Fibroblast of gingiva (primary cell): ENCODE results near the gene SEMA3A.
"Not testable (repeated sequence)": the region's sequence is repeated elsewhere in the genome, so short reads cannot be mapped to it uniquely, and the experiment has no call there.

Source experiments
- DNase-seq: peaks from one replicate; pipeline ENCODE4 v3.0.0-alpha.2; 2011; ENCODE audit warnings: low read depth

The SEMA3A gene

GRCh38 chr7:84152995-84153394 lies 41.6 kb downstream of the SEMA3A start:
- no peak for DNase-seq

GRCh38 chr7:84150370-84150769 lies 44.2 kb downstream of the SEMA3A start:
- not testable (repeated sequence) for DNase-seq

- no peak for DNase-seq
These were observed 45.0 kb downstream of the SEMA3A start for GRCh38 chr7:84149573-84149972.

- DNase-seq, result no peak
These were observed 48.7 kb downstream of the SEMA3A start for GRCh38 chr7:84145892-84146291.

GRCh38 chr7:84144935-84145334 lies 49.7 kb downstream of the SEMA3A start:
- no peak for DNase-seq

- peak; percentile 10 for DNase-seq
These were observed 50.1 kb downstream of the SEMA3A start for GRCh38 chr7:84144480-84144879.

GRCh38 chr7:84142726-84143125 lies 51.9 kb downstream of the SEMA3A start:
- DNase-seq, result no peak

- peak; percentile 16 for DNase-seq
These were observed 54.4 kb downstream of the SEMA3A start for GRCh38 chr7:84139986-84140729.

GRCh38 chr7:84138411-84138810 lies 56.2 kb downstream of the SEMA3A start:
- no peak for DNase-seq

GRCh38 chr7:84137812-84138211 lies 56.8 kb downstream of the SEMA3A start:
- DNase-seq, result no peak

- DNase-seq, result no peak
These were observed 57.8 kb downstream of the SEMA3A start for GRCh38 chr7:84136809-84137208.

GRCh38 chr7:84136336-84136735 lies 58.3 kb downstream of the SEMA3A start:
- DNase-seq, result no peak

GRCh38 chr7:84134169-84134568 lies 60.4 kb downstream of the SEMA3A start:
- no peak for DNase-seq

- no peak for DNase-seq
These were observed 68.9 kb downstream of the SEMA3A start for GRCh38 chr7:84125654-84126053.

- DNase-seq, result peak; percentile 50
These were observed 70.5 kb downstream of the SEMA3A start for GRCh38 chr7:84123965-84124547.

- DNase-seq, result no peak
These were observed 71.8 kb downstream of the SEMA3A start for GRCh38 chr7:84122582-84123360.

GRCh38 chr7:84117304-84117703 lies 77.3 kb downstream of the SEMA3A start:
- DNase-seq, result no peak

- DNase-seq, result no peak
These were observed 80.4 kb downstream of the SEMA3A start for GRCh38 chr7:84113906-84114850.

- DNase-seq, result no peak
These were observed 81.3 kb downstream of the SEMA3A start for GRCh38 chr7:84113286-84113685.

GRCh38 chr7:84112771-84113170 lies 81.8 kb downstream of the SEMA3A start:
- no peak for DNase-seq

GRCh38 chr7:84111842-84112241 lies 82.7 kb downstream of the SEMA3A start:
- no peak for DNase-seq

GRCh38 chr7:84110400-84110799 lies 84.2 kb downstream of the SEMA3A start:
- no peak for DNase-seq
